HG02571 (cell line): ENCODE data around the gene TEP1.
"Not testable (repeated sequence)": the region's sequence is repeated elsewhere in the genome, so short reads cannot be mapped to it uniquely, and the experiment has no call there.

ENCODE experiments used
- ATAC-seq: cut with Tn5 transposase; IDR thresholded peaks from one replicate; pipeline ENCODE4 v1.9.1; 2021; ENCODE audit warnings: mild to moderate bottlenecking, moderate library complexity; ENCODE audit not compliant: unreplicated experiment

TEP1 gene

DNA sequence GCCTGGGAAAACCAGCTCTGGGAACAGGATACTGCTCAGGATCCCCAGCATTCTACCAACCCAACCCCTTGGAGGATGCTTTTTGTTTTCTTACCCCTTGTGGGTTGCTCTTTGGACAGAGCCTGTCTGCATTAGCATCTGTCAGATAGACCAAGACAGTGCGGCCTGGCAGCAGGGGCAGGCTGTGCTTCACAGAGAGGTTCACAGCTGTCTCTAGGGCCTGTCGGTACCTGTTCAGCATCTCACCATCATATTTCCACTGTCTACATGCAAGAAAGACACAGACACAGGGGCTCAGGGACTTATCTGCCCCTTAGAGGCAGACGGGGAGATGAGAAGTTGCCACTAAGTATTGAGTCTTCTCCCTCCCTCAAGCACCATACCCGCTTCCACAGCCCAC lies 21.8 kb downstream of the TEP1 start:
- ATAC-seq, result no peak

DNA sequence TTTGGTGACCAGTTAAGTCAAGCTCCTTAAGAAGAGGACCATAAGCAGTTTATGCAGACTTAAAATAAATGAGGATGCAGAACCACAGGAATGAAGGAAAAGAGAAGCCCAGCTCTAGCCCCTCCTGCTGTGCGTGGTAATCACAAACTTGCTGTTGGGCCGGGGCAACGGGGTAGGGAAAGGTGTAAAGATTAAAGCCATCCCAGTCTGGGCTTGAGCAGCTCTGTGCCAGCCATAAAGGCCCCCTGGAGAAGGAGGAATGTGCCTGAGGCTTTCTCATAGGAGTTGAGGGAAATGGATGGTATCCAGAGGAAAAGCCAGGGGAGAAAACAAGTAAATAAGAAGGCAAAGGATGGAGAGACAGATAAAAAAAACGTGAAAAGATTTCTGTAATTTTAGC lies 25.1 kb downstream of the TEP1 start:
- ATAC-seq, result no peak

DNA sequence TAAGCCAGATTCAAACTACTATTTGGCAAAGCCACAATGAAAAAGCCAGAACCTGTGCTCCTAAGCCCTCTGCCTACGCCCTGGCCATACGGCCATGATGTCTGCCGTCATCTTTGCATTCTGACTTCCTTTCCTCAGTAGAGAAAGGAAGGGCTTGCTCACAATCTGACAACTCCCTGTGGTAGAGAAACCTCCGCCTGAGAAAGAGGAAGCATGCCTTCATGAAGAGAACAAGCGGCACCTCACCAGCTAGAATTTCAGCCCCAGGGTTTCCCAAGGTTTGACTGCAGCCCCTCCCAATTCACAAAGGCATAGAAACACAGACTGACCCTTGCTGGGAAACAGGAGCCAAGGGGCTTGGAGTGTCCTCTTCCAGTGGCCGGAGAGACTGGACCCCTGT lies 25.7 kb downstream of the TEP1 start:
- no peak for ATAC-seq

- no peak for ATAC-seq
These were observed 26.9 kb downstream of the TEP1 start for GRCh38 chr14:20386276-20386855.

GRCh38 chr14:20384886-20385285 lies 28.4 kb downstream of the TEP1 start:
- no peak for ATAC-seq

- ATAC-seq, result no peak
These were observed 29.0 kb downstream of the TEP1 start for GRCh38 chr14:20384321-20384720.

DNA sequence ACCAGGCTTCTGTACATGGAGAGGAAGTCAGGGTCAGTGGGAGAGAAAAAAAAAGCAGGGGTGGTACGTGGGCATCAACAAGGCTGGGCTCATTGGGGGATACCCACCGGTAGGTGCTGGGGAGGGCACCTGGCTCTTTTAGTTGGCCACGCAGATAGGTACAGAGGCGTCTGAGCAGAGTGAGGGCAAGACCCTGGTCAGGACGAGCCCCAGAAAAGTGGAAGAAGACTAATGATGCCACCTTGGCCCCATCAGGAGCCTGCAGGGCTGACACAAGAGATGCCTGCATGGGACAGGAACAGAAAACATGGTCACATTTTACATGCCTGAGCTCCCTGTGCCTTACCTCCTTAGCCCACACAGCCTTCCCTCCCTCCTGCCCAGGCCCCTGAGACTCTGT lies 29.7 kb downstream of the TEP1 start:
- no peak for ATAC-seq

- no peak for ATAC-seq
These were observed 30.3 kb downstream of the TEP1 start for GRCh38 chr14:20383032-20383431.

GRCh38 chr14:20382526-20382925 lies 30.8 kb downstream of the TEP1 start:
- ATAC-seq, result no peak

DNA sequence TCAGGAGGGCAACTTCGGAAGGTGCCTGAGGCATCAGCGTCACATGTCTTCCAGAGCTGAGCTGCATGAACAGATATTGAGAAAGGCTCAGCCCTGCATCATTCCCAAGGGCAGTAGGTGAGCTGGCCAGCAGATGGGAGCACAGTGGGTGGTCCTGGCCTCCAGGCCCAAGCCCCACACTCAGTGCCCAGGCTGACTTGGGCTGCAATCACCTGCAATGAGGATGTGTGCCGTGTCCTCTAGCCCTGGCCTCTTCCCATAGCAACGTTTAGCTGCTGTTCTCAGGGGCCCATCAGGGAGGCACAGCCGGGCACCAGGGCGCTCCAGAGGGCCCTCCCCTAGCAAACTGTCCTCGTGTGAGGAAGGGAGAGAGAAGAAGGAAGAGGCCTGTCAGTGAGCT lies 32.0 kb downstream of the TEP1 start:
- ATAC-seq, result no peak

- ATAC-seq, result no peak
These were observed 32.6 kb downstream of the TEP1 start for GRCh38 chr14:20380681-20381080.

DNA sequence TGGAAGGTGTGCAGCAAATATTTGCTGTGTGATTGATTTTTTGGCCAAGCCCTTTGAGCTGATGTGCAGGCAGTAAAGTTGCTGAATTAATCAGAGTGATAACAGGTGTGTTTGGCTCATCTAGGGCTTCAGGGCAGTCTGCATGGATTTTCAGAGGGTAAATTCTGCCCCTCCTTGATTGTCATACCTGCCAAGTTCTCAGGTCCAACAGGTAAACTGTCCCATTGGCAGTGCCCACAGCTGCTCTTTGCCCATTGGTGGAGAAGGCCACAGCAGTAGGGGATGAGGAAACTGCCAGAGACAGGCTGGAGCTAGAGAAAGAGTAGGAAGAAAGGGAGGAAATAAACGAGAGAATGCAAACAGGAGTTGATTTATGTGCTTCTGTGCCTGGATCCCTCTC lies 33.6 kb downstream of the TEP1 start:
- ATAC-seq, result no peak

DNA sequence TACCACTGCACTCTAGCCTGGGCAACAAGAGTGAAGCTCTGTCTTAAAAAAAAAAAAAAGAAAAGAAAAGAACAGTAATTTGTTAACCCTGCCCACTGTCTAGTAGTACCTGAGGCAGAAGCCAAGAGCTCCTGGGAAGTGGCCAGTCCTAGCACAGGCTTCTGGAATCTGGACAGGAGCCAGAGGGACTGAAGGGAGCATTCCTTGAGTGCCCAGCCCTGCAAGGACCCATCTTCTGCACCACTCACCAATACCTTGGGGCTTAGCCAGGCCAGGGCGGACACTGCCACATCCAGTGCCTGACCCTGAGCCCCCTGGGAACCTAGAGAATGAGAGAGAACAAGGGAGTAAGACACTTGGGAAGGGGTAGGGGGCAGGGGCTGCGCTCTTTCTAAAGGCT lies 36.1 kb downstream of the TEP1 start:
- no peak for ATAC-seq

DNA sequence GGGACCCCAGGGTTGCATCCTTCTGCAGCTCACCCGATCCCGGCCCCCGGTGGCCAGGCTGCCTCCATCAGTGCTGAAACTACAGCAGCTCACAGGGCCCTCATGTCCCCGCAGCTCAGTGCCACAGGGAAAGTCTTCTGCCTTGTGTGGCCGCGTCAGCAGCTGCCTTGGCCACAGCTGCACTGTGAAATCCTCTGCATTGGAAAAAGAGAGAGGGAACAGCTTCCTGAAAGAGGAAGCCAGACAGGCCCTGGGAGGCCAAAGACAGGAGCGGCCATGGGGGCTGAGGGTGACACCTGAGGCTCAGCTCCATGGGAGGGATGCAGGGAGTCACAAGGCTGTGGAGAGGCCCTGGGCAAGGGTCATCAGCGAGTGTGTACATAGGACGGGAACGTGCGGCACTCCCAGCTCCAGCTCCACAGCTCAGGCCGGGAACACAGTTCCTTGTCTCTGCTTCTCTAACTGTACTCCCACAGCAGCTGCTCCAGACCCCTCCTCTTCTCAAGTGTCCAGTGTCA lies 37.2 kb downstream of the TEP1 start:
- ATAC-seq, result no peak

DNA sequence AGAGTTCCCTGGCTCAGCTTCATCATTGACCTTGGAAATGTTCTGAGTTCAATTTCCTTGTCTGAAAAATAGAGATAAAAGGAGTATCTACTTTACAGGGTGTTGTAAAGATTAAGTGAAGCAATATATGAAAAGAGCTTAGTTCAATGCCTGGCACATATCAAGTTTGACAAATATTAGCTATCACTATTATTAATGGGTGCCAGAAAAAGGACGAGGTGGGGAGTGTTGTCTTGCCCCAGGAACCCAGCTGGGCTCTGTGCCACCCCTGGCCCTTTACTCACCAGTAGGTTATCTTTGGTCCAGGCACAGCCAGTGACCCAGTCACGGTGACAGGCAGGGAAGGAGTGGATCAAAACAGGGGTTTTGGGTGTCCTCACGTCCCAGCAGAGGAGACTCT lies 37.8 kb downstream of the TEP1 start:
- ATAC-seq, result no peak

- ATAC-seq, result no peak
These were observed 40.5 kb downstream of the TEP1 start for GRCh38 chr14:20372796-20373195.

DNA sequence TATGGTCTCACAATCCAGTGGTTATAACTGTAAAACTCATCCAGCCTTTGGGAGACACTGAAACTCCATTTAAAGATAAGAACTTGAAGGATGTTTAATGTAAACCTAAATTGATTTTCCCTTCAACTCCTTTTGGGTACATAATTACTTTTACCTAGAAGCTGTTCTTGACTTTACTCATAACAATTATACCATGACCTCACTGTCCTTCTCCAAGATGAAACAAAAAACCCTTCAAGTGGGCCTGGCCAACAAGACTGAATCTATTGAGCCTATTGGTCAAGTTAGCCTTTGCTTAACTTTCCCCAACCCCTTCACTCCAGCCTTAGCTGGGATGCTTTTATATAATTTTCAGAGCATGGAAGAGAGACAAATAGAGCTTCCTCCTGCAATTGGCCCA lies 47.4 kb downstream of the TEP1 start:
- no peak for ATAC-seq

DNA sequence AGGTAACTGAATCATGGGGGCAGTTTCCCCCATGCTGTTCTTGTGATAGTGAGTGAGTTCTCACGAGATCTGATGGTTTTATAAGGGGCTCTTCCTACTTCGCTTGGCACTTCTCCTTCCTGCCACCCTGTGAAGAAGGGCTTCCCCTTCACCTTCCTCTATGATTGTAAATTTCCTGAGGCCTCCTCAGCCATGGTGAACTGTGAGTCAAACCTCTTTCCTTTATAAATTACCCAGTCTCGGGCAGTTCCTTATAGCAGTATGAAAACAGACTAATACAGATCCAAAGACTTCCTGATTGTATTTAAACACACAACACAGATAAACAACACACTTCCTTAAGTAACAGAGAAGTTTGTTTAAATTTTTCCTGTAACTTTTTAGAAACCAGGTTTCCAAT lies 54.8 kb downstream of the TEP1 start:
- ATAC-seq, result not testable (repeated sequence)

- ATAC-seq, result no peak
These were observed 56.9 kb downstream of the TEP1 start for GRCh38 chr14:20356422-20356821.

DNA sequence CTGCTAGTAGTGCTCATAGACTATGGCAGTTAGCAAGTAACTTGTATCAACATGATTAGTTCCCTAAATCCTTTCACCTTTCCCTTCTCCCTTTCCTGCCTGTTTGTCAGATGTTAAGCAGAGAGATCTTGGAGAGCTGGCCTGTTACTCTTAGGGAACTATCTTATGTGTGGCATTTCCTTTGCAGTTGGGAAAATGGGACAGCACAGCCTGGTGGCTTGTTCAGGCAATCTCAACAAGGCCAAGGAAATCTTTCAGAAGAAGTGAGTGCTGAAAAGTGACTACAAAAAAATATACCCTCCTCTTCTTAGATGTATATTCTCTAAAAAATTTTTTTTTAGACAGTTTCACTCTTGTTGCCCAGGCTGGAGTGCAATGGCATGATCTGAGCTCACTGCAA lies 62.4 kb downstream of the TEP1 start:
- ATAC-seq, result no peak

DNA sequence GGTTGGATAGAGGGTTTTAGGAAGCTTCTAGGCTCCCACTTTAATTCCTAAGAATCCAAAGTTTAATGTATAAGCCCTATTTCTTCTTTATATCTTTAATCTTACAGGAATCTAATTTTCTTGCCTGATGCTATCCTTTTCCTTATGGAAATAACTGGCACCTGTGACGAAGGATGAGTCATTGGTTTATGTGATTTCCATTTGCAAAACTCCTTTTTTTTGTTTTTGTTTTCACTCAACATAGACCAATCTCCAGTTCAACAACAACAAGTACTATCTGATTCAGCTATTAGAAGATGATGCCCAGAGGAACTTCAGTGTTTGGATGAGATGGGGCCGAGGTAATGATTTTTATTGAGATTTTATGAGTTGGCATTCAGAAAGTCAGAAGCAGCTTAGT lies 63.0 kb downstream of the TEP1 start:
- ATAC-seq, result no peak

GRCh38 chr14:20347747-20348146 lies 65.6 kb downstream of the TEP1 start:
- no peak for ATAC-seq

- no peak for ATAC-seq
These were observed 66.6 kb downstream of the TEP1 start for GRCh38 chr14:20346713-20347112.
